ENCODE results near the gene SIGLEC6.

SIGLEC6 gene

GRCh38 chr19:51564791-51565190, 33.3 kb upstream of the SIGLEC6 start:
- no peaks in the 10 kb centered on the region for H3K4me1 ChIP-seq (ENCODE audit: control insufficient read depth in 1 of 2, insufficient read depth in 2 of 2, low read length in 2 of 2)
- peaks cover 6% of the 10 kb centered on the region for H3K27me3 ChIP-seq (ENCODE audit: low read depth, low read length)
- no peak overlapping the region for H3K4me3 ChIP-seq (ENCODE audit: low read depth in 1 of 2, low read length in 2 of 2)
- H3K9me3 ChIP-seq (ENCODE audit: control insufficient read depth in 1 of 2, low read length in 2 of 2): no peaks in the 10 kb centered on the region
- H3K27ac ChIP-seq (ENCODE audit: low read length): no peak overlapping the region
- H3K36me3 ChIP-seq (ENCODE audit: control insufficient read depth in 1 of 2, insufficient read depth in 2 of 2, low read length in 2 of 2): no peaks in the 10 kb centered on the region

- H3K36me3 ChIP-seq (ENCODE audit: control insufficient read depth in 1 of 2, insufficient read depth in 2 of 2, low read length in 2 of 2): no peaks in the 10 kb centered on the region
- H3K4me1 ChIP-seq (ENCODE audit: control insufficient read depth in 1 of 2, insufficient read depth in 2 of 2, low read length in 2 of 2): no peaks in the 10 kb centered on the region
- no peaks in the 10 kb centered on the region for H3K9me3 ChIP-seq (ENCODE audit: control insufficient read depth in 1 of 2, low read length in 2 of 2)
- H3K27ac ChIP-seq (ENCODE audit: low read length): no peak overlapping the region
- no peaks in the 10 kb centered on the region for H3K27me3 ChIP-seq (ENCODE audit: low read depth, low read length)
- no peak overlapping the region for H3K4me3 ChIP-seq (ENCODE audit: low read depth in 1 of 2, low read length in 2 of 2)
These were observed 28.9 kb upstream of the SIGLEC6 start for GRCh38 chr19:51560339-51560738.

- Histone ChIP-seq H3K9me3 (ENCODE audit: control insufficient read depth in 1 of 2, low read length in 2 of 2) (no peaks in the 10 kb centered on the region), H3K27me3 (ENCODE audit: low read depth, low read length) (no peaks in the 10 kb centered on the region), H3K4me1 (ENCODE audit: control insufficient read depth in 1 of 2, insufficient read depth in 2 of 2, low read length in 2 of 2) (no peaks in the 10 kb centered on the region), H3K4me3 (ENCODE audit: low read depth in 1 of 2, low read length in 2 of 2) (no peak overlapping the region), H3K27ac (ENCODE audit: low read length) (no peak overlapping the region), H3K36me3 (ENCODE audit: control insufficient read depth in 1 of 2, insufficient read depth in 2 of 2, low read length in 2 of 2) (no peaks in the 10 kb centered on the region)
These were observed 27.8 kb upstream of the SIGLEC6 start for GRCh38 chr19:51559240-51559639.

- no peaks in the 10 kb centered on the region for H3K36me3 ChIP-seq (ENCODE audit: control insufficient read depth in 1 of 2, insufficient read depth in 2 of 2, low read length in 2 of 2)
- H3K9me3 ChIP-seq (ENCODE audit: control insufficient read depth in 1 of 2, low read length in 2 of 2): no peaks in the 10 kb centered on the region
- H3K27ac ChIP-seq (ENCODE audit: low read length): no peak overlapping the region
- no peak overlapping the region for H3K4me3 ChIP-seq (ENCODE audit: low read depth in 1 of 2, low read length in 2 of 2)
- no peaks in the 10 kb centered on the region for H3K4me1 ChIP-seq (ENCODE audit: control insufficient read depth in 1 of 2, insufficient read depth in 2 of 2, low read length in 2 of 2)
- H3K27me3 ChIP-seq (ENCODE audit: low read depth, low read length): no peaks in the 10 kb centered on the region
These were observed 21.7 kb upstream of the SIGLEC6 start for GRCh38 chr19:51552996-51553725.

- H3K4me3 ChIP-seq (ENCODE audit: low read depth in 1 of 2, low read length in 2 of 2): no peak overlapping the region
- H3K27me3 ChIP-seq (ENCODE audit: low read depth, low read length): no peaks in the 10 kb centered on the region
These were observed 21.1 kb upstream of the SIGLEC6 start for GRCh38 chr19:51552608-51552995.

GRCh38 chr19:51551673-51552432, 20.4 kb upstream of the SIGLEC6 start:
- Histone ChIP-seq H3K27ac (ENCODE audit: low read length) (no peak overlapping the region), H3K27me3 (ENCODE audit: low read depth, low read length) (no peaks in the 10 kb centered on the region), H3K4me3 (ENCODE audit: low read depth in 1 of 2, low read length in 2 of 2) (no peak overlapping the region), H3K36me3 (ENCODE audit: control insufficient read depth in 1 of 2, insufficient read depth in 2 of 2, low read length in 2 of 2) (no peaks in the 10 kb centered on the region), H3K9me3 (ENCODE audit: control insufficient read depth in 1 of 2, low read length in 2 of 2) (no peaks in the 10 kb centered on the region), H3K4me1 (ENCODE audit: control insufficient read depth in 1 of 2, insufficient read depth in 2 of 2, low read length in 2 of 2) (no peaks in the 10 kb centered on the region)

More at GRCh38 chr19:51552608-51552995, 21.1 kb upstream of the SIGLEC6 start:
- Histone ChIP-seq H3K4me1 (ENCODE audit: control insufficient read depth in 1 of 2, insufficient read depth in 2 of 2, low read length in 2 of 2) (no peaks in the 10 kb centered on the region), H3K9me3 (ENCODE audit: control insufficient read depth in 1 of 2, low read length in 2 of 2) (no peaks in the 10 kb centered on the region), H3K36me3 (ENCODE audit: control insufficient read depth in 1 of 2, insufficient read depth in 2 of 2, low read length in 2 of 2) (no peaks in the 10 kb centered on the region), H3K27ac (ENCODE audit: low read length) (no peak overlapping the region)

GRCh38 chr19:51550848-51551672, 19.6 kb upstream of the SIGLEC6 start:
- H3K4me1 ChIP-seq (ENCODE audit: control insufficient read depth in 1 of 2, insufficient read depth in 2 of 2, low read length in 2 of 2): no peaks in the 10 kb centered on the region
- no peaks in the 10 kb centered on the region for H3K9me3 ChIP-seq (ENCODE audit: control insufficient read depth in 1 of 2, low read length in 2 of 2)
- H3K36me3 ChIP-seq (ENCODE audit: control insufficient read depth in 1 of 2, insufficient read depth in 2 of 2, low read length in 2 of 2): no peaks in the 10 kb centered on the region
- H3K27ac ChIP-seq (ENCODE audit: low read length): no peak overlapping the region
- no peaks in the 10 kb centered on the region for H3K27me3 ChIP-seq (ENCODE audit: low read depth, low read length)
- H3K4me3 ChIP-seq (ENCODE audit: low read depth in 1 of 2, low read length in 2 of 2): no peak overlapping the region

- Histone ChIP-seq H3K36me3 (ENCODE audit: control insufficient read depth in 1 of 2, insufficient read depth in 2 of 2, low read length in 2 of 2) (no peaks in the 10 kb centered on the region), H3K9me3 (ENCODE audit: control insufficient read depth in 1 of 2, low read length in 2 of 2) (no peaks in the 10 kb centered on the region), H3K27ac (ENCODE audit: low read length) (no peak overlapping the region), H3K4me3 (ENCODE audit: low read depth in 1 of 2, low read length in 2 of 2) (no peak overlapping the region), H3K27me3 (ENCODE audit: low read depth, low read length) (no peaks in the 10 kb centered on the region), H3K4me1 (ENCODE audit: control insufficient read depth in 1 of 2, insufficient read depth in 2 of 2, low read length in 2 of 2) (no peaks in the 10 kb centered on the region)
These were observed 18.3 kb upstream of the SIGLEC6 start for GRCh38 chr19:51549533-51550324.

GRCh38 chr19:51548891-51549305, 17.4 kb upstream of the SIGLEC6 start:
- no peak overlapping the region for H3K4me3 ChIP-seq (ENCODE audit: low read depth in 1 of 2, low read length in 2 of 2)
- no peaks in the 10 kb centered on the region for H3K4me1 ChIP-seq (ENCODE audit: control insufficient read depth in 1 of 2, insufficient read depth in 2 of 2, low read length in 2 of 2)
- H3K9me3 ChIP-seq (ENCODE audit: control insufficient read depth in 1 of 2, low read length in 2 of 2): no peaks in the 10 kb centered on the region
- no peaks in the 10 kb centered on the region for H3K27me3 ChIP-seq (ENCODE audit: low read depth, low read length)
- no peaks in the 10 kb centered on the region for H3K36me3 ChIP-seq (ENCODE audit: control insufficient read depth in 1 of 2, insufficient read depth in 2 of 2, low read length in 2 of 2)
- no peak overlapping the region for H3K27ac ChIP-seq (ENCODE audit: low read length)

GRCh38 chr19:51548213-51548651, 16.8 kb upstream of the SIGLEC6 start:
- H3K4me3 ChIP-seq (ENCODE audit: low read depth in 1 of 2, low read length in 2 of 2): no peak overlapping the region
- H3K36me3 ChIP-seq (ENCODE audit: control insufficient read depth in 1 of 2, insufficient read depth in 2 of 2, low read length in 2 of 2): no peaks in the 10 kb centered on the region
- H3K4me1 ChIP-seq (ENCODE audit: control insufficient read depth in 1 of 2, insufficient read depth in 2 of 2, low read length in 2 of 2): no peaks in the 10 kb centered on the region
- no peaks in the 10 kb centered on the region for H3K27me3 ChIP-seq (ENCODE audit: low read depth, low read length)
- H3K27ac ChIP-seq (ENCODE audit: low read length): no peak overlapping the region
- no peaks in the 10 kb centered on the region for H3K9me3 ChIP-seq (ENCODE audit: control insufficient read depth in 1 of 2, low read length in 2 of 2)
